KBM-7 (cell line): Measurements from ENCODE around the gene GEMIN7.

Source experiments
- DNase-seq: peaks from one replicate; pipeline ENCODE4 v3.0.0-alpha.2; 2015
- in situ Hi-C: fragments of 300-500 bp; cut with MboI; formaldehyde crosslinking; loops from 2 replicates; pipeline ENCODE4 v1.14.3; 2020; ENCODE audit warnings: low sequenced_read_pairs, low pct_unique_long_range_greater_than_20kb, mixed read lengths

GEMIN7 gene

GRCh38 chr19:45139286-45140143 is 60.5 kb downstream of the GEMIN7 start:
- in situ Hi-C loops = no loop called here

DNA sequence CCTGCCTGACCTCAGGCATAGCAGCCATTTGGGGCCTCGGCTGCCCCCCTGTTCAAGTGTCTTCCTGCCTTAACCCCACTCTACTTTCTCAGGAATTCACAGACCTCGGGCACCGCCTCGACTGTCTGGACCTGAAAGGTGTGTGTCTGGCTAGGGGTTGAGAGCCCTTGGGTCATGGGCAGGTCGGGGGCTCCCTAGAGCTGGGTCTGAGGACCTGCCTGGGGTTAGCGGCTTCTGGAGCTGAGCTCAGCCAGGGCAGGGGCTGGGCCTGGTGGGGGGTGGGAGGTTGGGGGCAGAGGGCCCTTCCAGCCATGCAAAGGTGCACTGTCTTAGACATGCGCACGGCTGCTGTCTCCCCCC is 61.1 kb downstream of the GEMIN7 start:
- no peak for DNase-seq
- in situ Hi-C loops = no loop called here

More at GRCh38 chr19:45139286-45140143, 60.5 kb downstream of the GEMIN7 start:
- no peak for DNase-seq

DNA sequence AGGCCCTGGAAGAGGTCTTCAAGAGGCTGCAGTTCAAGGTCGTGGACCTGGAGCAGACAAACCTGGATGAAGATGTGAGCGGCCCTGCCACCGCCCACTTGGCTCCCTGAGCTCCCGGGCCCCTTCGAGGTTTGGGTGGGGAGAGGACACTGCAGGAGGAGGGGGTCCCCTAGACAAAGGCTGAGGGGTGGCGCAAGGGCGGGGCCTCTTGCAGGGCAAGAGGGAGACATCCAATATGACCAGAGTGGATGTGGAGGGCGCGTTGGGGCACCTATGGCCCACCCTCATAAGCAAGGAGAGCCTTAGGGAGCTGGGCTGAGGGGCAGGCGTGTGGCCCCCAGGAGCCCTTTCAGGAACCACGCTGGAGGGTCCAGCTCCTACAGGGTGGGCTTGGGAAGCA is 61.5 kb downstream of the GEMIN7 start:
- no peak for DNase-seq
- in situ Hi-C loops = no loop called here
